ENCODE results near the gene PIM3. TPM values are rescaled to one million over a fixed set of nuclear protein-coding genes. Genes with fewer than 3 reads are reported as not detected.

The PIM3 gene
- total RNA-seq, 1 experiment from 2014 or later: 67.0 TPM

DNA sequence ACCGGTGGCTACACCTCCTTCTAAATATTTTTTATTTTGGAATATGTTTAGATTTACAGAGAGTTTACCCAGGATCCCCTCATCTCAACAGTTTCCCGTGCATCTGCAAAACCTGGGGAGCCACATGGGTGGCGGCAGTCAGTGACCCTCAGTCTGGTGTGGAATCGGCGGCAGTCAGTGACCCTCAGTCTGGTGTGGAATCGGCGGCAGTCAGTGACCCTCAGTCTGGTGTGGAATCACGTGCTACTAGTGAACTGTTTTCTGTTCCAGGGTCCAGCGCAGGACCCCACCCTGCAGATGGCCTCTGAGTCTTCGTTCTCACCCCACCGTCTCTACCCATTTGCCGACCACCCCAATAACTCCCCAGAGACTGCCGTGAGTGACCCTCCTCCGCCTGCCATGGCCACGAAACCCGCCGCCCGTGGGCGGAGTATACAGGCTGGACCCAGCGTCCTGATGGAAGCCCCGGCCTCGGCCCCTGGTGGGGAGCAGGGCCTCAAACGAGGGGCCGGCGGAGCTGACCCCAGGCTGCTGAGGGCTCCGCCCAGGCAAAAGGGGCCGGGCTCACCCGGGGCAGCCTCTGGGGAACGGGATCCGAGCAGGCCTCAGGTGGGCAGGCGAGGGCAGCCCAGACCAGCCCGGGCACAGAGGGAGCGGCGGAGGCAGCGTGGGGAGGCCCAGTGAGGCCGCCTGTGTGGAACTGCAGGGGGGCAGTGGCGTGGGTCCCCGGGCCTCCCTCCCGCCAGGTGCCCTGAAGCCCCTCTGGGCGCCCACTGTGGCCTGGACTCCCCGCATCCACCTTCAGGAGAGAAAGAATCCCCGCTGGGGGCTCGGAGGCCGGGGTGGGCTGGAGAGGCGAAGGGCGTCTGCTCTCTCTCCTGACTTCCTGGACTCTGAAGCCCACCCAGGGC lies 49.4 kb downstream of the PIM3 start:
- CTCF ChIA-PET: no interaction called here
- no peak for TF ChIP-seq EZH2 (IDR thresholded peaks at IDR 0.05; ENCODE audit: low read depth)
- TF ChIP-seq, protein P1, sequence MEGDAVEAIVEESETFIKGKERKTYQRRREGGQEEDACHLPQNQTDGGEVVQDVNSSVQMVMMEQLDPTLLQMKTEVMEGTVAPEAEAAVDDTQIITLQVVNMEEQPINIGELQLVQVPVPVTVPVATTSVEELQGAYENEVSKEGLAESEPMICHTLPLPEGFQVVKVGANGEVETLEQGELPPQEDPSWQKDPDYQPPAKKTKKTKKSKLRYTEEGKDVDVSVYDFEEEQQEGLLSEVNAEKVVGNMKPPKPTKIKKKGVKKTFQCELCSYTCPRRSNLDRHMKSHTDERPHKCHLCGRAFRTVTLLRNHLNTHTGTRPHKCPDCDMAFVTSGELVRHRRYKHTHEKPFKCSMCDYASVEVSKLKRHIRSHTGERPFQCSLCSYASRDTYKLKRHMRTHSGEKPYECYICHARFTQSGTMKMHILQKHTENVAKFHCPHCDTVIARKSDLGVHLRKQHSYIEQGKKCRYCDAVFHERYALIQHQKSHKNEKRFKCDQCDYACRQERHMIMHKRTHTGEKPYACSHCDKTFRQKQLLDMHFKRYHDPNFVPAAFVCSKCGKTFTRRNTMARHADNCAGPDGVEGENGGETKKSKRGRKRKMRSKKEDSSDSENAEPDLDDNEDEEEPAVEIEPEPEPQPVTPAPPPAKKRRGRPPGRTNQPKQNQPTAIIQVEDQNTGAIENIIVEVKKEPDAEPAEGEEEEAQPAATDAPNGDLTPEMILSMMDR (conservative IDR thresholded peaks at IDR 0.05): no peak
- no TSS peak for BruUV-seq (replicated peaks)
- POLR2A ChIA-PET (ENCODE audit: unreplicated experiment): no interaction called here
- 0 out of 2 replicates have a peak, but pooled peaks cover 6% of the 10 kb centered on the region for H4K20me1 ChIP-seq (ENCODE audit: insufficient read depth)
- no peak overlapping the region for H3K4me3 ChIP-seq
- peaks cover 23% of the 10 kb centered on the region for H3K27me3 ChIP-seq (ENCODE audit: insufficient read depth, low read depth)
- H3K27ac ChIP-seq: no peak overlapping the region
- no peak for DNase-seq
- no peaks in the 10 kb centered on the region for H3K79me2 ChIP-seq (ENCODE audit: low read depth)
- H3K4me2 ChIP-seq: no peak overlapping the region
- H3K9me2 ChIP-seq (ENCODE audit: insufficient read depth): no peaks in the 10 kb centered on the region
- H2AFZ ChIP-seq: no peak overlapping the region
- no peaks in the 10 kb centered on the region for H3K36me3 ChIP-seq (ENCODE audit: low read depth)
- intact Hi-C loops (cut with micrococcal nuclease; ENCODE audit: unreplicated experiment): no loop called here
- no peaks in the 10 kb centered on the region for H3K9me3 ChIP-seq (ENCODE audit: insufficient read depth, low read depth)
- H3K4me1 ChIP-seq (replicated peaks; ENCODE audit: insufficient read depth): peaks cover 18% of the 10 kb centered on the region; the same call in 1 of the 2 replicates
- peaks cover 17% of the 10 kb centered on the region for H3F3A ChIP-seq (ENCODE audit: insufficient read depth, low read depth)

DNA sequence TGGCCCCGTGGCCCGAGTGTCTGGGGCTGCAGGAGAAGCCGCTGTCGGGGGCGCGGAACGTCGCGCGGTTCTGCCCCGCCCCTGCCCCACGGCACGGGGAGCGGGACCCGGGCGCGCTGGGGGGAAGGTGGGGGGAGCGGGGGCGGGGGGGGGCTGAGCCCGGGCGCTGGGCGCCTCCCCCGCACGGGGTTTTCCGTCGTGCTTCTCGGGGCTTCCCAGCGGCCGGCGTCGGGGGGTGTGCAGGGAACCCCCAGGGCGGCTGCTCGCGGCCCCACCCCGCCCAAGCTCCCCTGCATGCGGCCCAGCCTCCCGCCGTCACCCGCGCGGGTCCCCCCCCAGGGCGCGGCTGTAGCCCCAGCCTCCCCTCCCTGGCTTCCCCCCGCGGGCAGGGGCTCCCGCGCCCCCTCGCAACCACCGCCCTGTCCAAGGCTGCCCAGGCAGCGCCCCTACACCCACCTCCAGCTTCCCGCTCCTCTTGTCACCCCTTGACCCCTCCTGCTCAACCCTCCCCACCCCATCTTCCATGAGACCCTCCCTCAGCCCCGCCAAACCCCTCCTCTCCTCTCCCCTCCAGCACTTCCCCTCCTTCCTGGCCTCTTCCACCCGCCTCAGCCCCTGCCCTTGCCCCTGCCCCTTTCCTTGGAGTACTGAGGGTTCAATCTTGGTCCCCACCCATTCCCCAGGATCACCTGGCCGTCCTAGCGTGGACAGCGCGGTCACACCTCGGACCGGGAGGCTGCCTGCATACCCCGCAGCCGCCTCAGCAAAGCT lies 50.3 kb downstream of the PIM3 start:
- intact Hi-C loops (cut with micrococcal nuclease; ENCODE audit: unreplicated experiment): no loop called here
- H3F3A ChIP-seq (ENCODE audit: insufficient read depth, low read depth): peaks cover 17% of the 10 kb centered on the region
- no peaks in the 10 kb centered on the region for H3K9me3 ChIP-seq (ENCODE audit: insufficient read depth, low read depth)
- no peak for TF ChIP-seq EZH2 (IDR thresholded peaks at IDR 0.05; ENCODE audit: low read depth)
- TF ChIP-seq, protein P1 (conservative IDR thresholded peaks at IDR 0.05): no peak
- no peak overlapping the region for H3K4me2 ChIP-seq
- ChIA-PET POLR2A (ENCODE audit: unreplicated experiment) (no interaction called here), CTCF (interaction anchor here (0.6 kb wide), 1 partner anchor 215 kb away, joined by 3 read pairs; no protein-coding TSS in a partner anchor)
- 0 out of 2 replicates have a peak, but pooled peaks cover 6% of the 10 kb centered on the region for H4K20me1 ChIP-seq (ENCODE audit: insufficient read depth)
- no peak overlapping the region for H2AFZ ChIP-seq
- H3K9me2 ChIP-seq (ENCODE audit: insufficient read depth): no peaks in the 10 kb centered on the region
- no peak overlapping the region for H3K4me3 ChIP-seq
- no peaks in the 10 kb centered on the region for H3K36me3 ChIP-seq (ENCODE audit: low read depth)
- no peaks in the 10 kb centered on the region for H3K79me2 ChIP-seq (ENCODE audit: low read depth)
- peaks cover 23% of the 10 kb centered on the region for H3K27me3 ChIP-seq (ENCODE audit: insufficient read depth, low read depth)
- H3K27ac ChIP-seq: no peak overlapping the region
- H3K4me1 ChIP-seq (replicated peaks; ENCODE audit: insufficient read depth): peaks cover 18% of the 10 kb centered on the region; the same call in 1 of the 2 replicates
- no TSS peak for BruUV-seq (replicated peaks)
- no peak for DNase-seq

DNA sequence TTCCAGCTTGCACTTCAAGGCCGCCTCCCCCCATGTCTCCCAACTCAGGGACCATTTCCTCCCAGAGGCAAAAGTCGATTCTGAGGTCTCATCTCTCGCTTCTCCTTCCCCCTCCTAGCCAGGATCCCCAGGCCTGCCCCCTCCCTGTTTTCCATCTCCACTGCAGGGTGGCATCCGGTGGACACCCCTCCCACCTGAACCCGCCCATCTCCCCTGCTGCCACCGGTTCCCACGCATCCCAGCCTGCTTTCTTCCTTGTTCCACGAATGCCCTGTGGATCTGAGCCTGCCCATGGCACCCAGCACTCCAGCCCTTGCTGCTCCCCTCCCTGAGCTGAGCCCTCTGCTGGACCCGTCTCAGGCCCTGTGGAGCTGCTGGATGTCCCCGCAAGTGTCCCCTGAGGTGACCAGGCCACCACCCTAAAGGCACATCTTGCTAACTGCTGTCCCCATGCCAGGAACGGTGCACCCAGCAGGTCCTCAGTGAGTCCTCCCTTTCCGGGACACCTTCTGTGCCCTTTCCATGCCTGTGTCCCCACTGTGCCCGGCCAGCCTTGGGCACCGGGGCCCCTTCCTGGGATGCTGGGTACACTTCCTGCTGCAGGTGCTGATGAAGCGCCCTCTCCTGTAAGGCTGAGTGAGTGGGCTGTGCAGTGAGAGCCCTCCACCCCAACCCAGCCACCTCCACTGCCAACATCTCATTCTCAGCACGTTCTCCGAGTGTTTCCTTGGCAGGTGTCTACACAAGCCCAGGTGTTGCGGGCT lies 51.1 kb downstream of the PIM3 start:
- Histone ChIP-seq H3K27me3 (ENCODE audit: insufficient read depth, low read depth) (peaks cover 24% of the 10 kb centered on the region), H3F3A (ENCODE audit: insufficient read depth, low read depth) (peaks cover 17% of the 10 kb centered on the region), H3K4me1 (replicated peaks; ENCODE audit: insufficient read depth) (0 out of 2 replicates have a peak, but pooled peaks cover 14% of the 10 kb centered on the region), H3K9me2 (ENCODE audit: insufficient read depth) (no peaks in the 10 kb centered on the region), H3K27ac (no peak overlapping the region), H3K4me3 (no peak overlapping the region), H4K20me1 (ENCODE audit: insufficient read depth) (0 out of 2 replicates have a peak, but pooled peaks cover 6% of the 10 kb centered on the region), H3K4me2 (no peak overlapping the region), H2AFZ (no peak overlapping the region), H3K79me2 (ENCODE audit: low read depth) (no peaks in the 10 kb centered on the region), H3K9me3 (ENCODE audit: insufficient read depth, low read depth) (no peaks in the 10 kb centered on the region), H3K36me3 (ENCODE audit: low read depth) (no peaks in the 10 kb centered on the region)
- no TSS peak for BruUV-seq (replicated peaks)
- DNase-seq: no peak
- CTCF ChIA-PET: interaction anchor here (0.6 to 1.7 kb wide), 3 partner anchors 16 to 216 kb away, joined by 3 to 8 read pairs (median 3); no protein-coding TSS in a partner anchor
- POLR2A ChIA-PET (ENCODE audit: unreplicated experiment): no interaction called here
- TF ChIP-seq EZH2 (IDR thresholded peaks at IDR 0.05; ENCODE audit: low read depth): no peak
- TF ChIP-seq, protein P1 (conservative IDR thresholded peaks at IDR 0.05): no peak
- intact Hi-C loops (cut with micrococcal nuclease; ENCODE audit: unreplicated experiment): no loop called here

Data from PC-9 (cell line).